Hematopoietic multipotent progenitor cell treated with erythropoietin and hydrocortisone succinate and interleukin-3 and kit ligand, for 8 days (in vitro differentiated cells): ENCODE data around the gene C14orf132.

Source experiments
- DNase-seq: peaks from one replicate; pipeline ENCODE4 v3.0.0-alpha.2; 2015

C14orf132 gene

GRCh38 chr14:96102081-96102856 is 63.1 kb downstream of the C14orf132 start:
- DNase-seq: no peak

- DNase-seq: no peak
Measured at GRCh38 chr14:96103075-96103474, 63.9 kb downstream of the C14orf132 start.

GRCh38 chr14:96103560-96104460 is 64.6 kb downstream of the C14orf132 start:
- DNase-seq: no peak

- DNase-seq: no peak
Measured at GRCh38 chr14:96104469-96105057, 65.4 kb downstream of the C14orf132 start.

- no peak for DNase-seq
Measured at GRCh38 chr14:96105089-96105925, 66.1 kb downstream of the C14orf132 start.

- DNase-seq: no peak
Measured at GRCh38 chr14:96105926-96106441, 66.8 kb downstream of the C14orf132 start.

GRCh38 chr14:96106891-96107290 is 67.7 kb downstream of the C14orf132 start:
- no peak for DNase-seq

GRCh38 chr14:96108061-96108795 is 69.1 kb downstream of the C14orf132 start:
- DNase-seq: no peak

GRCh38 chr14:96108911-96109310 is 69.7 kb downstream of the C14orf132 start:
- no peak for DNase-seq

GRCh38 chr14:96109596-96110355 is 70.6 kb downstream of the C14orf132 start:
- DNase-seq: no peak

- no peak for DNase-seq
Measured at GRCh38 chr14:96112032-96112431, 72.9 kb downstream of the C14orf132 start.

GRCh38 chr14:96114002-96114401 is 74.8 kb downstream of the C14orf132 start:
- DNase-seq: no peak

GRCh38 chr14:96117101-96117897 is 78.1 kb downstream of the C14orf132 start:
- no peak for DNase-seq

GRCh38 chr14:96117960-96118359 is 78.8 kb downstream of the C14orf132 start:
- no peak for DNase-seq

- no peak for DNase-seq
Measured at GRCh38 chr14:96118391-96118790, 79.2 kb downstream of the C14orf132 start.

- DNase-seq: no peak
Measured at GRCh38 chr14:96119947-96120346, 80.8 kb downstream of the C14orf132 start.

GRCh38 chr14:96120392-96120791 is 81.2 kb downstream of the C14orf132 start:
- no peak for DNase-seq

- DNase-seq: no peak
Measured at GRCh38 chr14:96120941-96121340, 81.8 kb downstream of the C14orf132 start.

GRCh38 chr14:96121660-96122395 is 82.7 kb downstream of the C14orf132 start:
- DNase-seq: no peak
